ENCODE data around the gene ARMC2. TPM values are rescaled to one million over a fixed set of nuclear protein-coding genes. Genes with fewer than 3 reads are reported as not detected.

Gene ARMC2
- total and polyA plus RNA-seq, 2 donors (not counting 3 experiments of a cell fraction or from before 2014, with no cell fraction given), result 1.7 to 3.7 TPM

DNA sequence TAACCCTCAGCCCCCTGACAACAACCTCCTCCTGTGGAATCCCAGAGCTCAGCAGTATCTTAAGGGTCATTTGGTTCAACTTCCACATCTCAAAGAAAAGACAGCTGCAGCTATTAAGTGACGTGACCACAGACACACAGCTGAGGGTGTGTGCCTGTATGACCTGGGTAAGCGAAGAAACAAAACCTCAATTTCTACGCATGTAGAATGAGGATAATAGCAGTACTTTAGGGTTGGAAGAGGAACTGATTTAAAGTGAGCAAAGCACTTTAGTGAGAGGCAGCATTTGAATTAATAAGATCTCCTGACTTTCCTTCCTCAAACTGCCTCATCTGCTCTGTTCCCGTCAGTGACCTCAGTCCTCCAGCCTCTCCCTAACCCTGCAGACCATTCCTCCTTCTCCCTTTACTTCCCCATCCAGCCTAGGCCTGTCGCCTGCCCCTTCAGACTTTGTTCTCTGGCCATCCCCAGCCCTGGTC, 6.8 kb upstream of the ARMC2 start:
- dilution Hi-C loops (cut with MboI; ENCODE audit: extremely low pct_ligation_motif_present, low sequenced_read_pairs), result no loop called here
- H3K4me1 ChIP-seq (ENCODE audit: control insufficient read depth, extremely low read depth, insufficient read depth, low read length), result no peaks in the 10 kb centered on the region
- intact Hi-C loops (cut with micrococcal nuclease), result loop anchor here (10.0 kb wide), 1 partner anchor 543 kb away; the partner anchor contains the start of gene CD164
- no peak overlapping the region for H3K9ac ChIP-seq (replicated peaks; ENCODE audit: extremely low read depth, insufficient read depth, low read length)
- H3K27me3 ChIP-seq (ENCODE audit: control insufficient read depth in 2 of 2, insufficient read depth in 2 of 2, low read length in 2 of 2), result peaks cover 0 to 11% of the 10 kb centered on the region in 2 experiments
- H4K20me1 ChIP-seq (replicated peaks; ENCODE audit: control insufficient read depth, extremely low read depth, insufficient read depth, low read length), result no peaks in the 10 kb centered on the region
- no peaks in the 10 kb centered on the region for H3K9me3 ChIP-seq (replicated peaks; ENCODE audit: control insufficient read depth, insufficient read depth, low read length)
- H3K4me3 ChIP-seq (replicated peaks in 1 of 3; ENCODE audit: insufficient read depth in 1 of 3, low read depth in 1 of 3, low read length in 3 of 3), result no peak overlapping the region
- H3K36me3 ChIP-seq (ENCODE audit: control insufficient read depth in 2 of 2, extremely low read depth in 1 of 2, insufficient read depth in 2 of 2, low read length in 2 of 2), result no peaks in the 10 kb centered on the region
- H3K27ac ChIP-seq (ENCODE audit: insufficient read depth, low read depth, low read length), result no peak overlapping the region
- H3K9me1 ChIP-seq (replicated peaks; ENCODE audit: control insufficient read depth, extremely low read depth, insufficient read depth, low read length), result no peaks in the 10 kb centered on the region
- no peak overlapping the region for H2AFZ ChIP-seq (ENCODE audit: low read depth, low read length)
- BruUV-seq (replicated peaks), result no TSS peak
- H3K4me2 ChIP-seq (ENCODE audit: insufficient read depth, low read length), result no peak overlapping the region
- ChIA-PET POLR2A (no interaction called here), CTCF (interaction anchor here (1.5 kb wide), 1 partner anchor 52 kb away, joined by 3 read pairs; no protein-coding TSS in a partner anchor)
- TF ChIP-seq MYC (IDR thresholded peaks at IDR 0.05; ENCODE audit: low read depth, low read length) (no peak), GATA2 (IDR thresholded peaks at IDR 0.05; ENCODE audit: insufficient read depth, insufficient read length, low read depth, low read length) (no peak), EZH2 (IDR thresholded peaks at IDR 0.05; ENCODE audit: borderline replicate concordance, low read depth, low read length, severe bottlenecking) (no peak), JUN (IDR thresholded peaks at IDR 0.05; ENCODE audit: borderline replicate concordance, insufficient read depth, insufficient read length, low read depth) (no peak)
- TF ChIP-seq, protein P1, sequence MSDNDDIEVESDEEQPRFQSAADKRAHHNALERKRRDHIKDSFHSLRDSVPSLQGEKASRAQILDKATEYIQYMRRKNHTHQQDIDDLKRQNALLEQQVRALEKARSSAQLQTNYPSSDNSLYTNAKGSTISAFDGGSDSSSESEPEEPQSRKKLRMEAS (IDR thresholded peaks at IDR 0.05; ENCODE audit: insufficient read depth, insufficient read length), result no peak
- TF ChIP-seq, protein P2, sequence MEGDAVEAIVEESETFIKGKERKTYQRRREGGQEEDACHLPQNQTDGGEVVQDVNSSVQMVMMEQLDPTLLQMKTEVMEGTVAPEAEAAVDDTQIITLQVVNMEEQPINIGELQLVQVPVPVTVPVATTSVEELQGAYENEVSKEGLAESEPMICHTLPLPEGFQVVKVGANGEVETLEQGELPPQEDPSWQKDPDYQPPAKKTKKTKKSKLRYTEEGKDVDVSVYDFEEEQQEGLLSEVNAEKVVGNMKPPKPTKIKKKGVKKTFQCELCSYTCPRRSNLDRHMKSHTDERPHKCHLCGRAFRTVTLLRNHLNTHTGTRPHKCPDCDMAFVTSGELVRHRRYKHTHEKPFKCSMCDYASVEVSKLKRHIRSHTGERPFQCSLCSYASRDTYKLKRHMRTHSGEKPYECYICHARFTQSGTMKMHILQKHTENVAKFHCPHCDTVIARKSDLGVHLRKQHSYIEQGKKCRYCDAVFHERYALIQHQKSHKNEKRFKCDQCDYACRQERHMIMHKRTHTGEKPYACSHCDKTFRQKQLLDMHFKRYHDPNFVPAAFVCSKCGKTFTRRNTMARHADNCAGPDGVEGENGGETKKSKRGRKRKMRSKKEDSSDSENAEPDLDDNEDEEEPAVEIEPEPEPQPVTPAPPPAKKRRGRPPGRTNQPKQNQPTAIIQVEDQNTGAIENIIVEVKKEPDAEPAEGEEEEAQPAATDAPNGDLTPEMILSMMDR (IDR thresholded peaks at IDR 0.05; ENCODE audit: extremely low read depth in 1 of 2, insufficient read depth in 1 of 2, low read depth in 1 of 2, low read length in 2 of 2), result no peak
- FAIRE-seq (no peak), DNase-seq (ENCODE audit: low read depth, low spot score) (no peak)
- no peaks in the 10 kb centered on the region for H3K79me2 ChIP-seq (ENCODE audit: control insufficient read depth, insufficient read depth, low read length)
